ENCODE results near the gene GATAD2A.

GRCh38 chr19:19405971-19406877 lies 749 bp downstream of the GATAD2A start:
- no peak for TF ChIP-seq YY1 (IDR thresholded peaks at IDR 0.05; ENCODE audit: insufficient read depth, insufficient read length)
- no peak for TF ChIP-seq SUZ12 (IDR thresholded peaks at IDR 0.05; ENCODE audit: extremely low read depth, insufficient read depth, insufficient read length)

Data from NT2/D1 (cell line).